ENCODE results near the gene TMC3. TPM values are rescaled to one million over a fixed set of nuclear protein-coding genes. Genes with fewer than 3 reads are reported as not detected.

The TMC3 gene
- total RNA-seq, 4 donors from 2014 or later, result 0.32 TPM; not detected in 3

GRCh38 chr15:81362790-81363189 is 11.2 kb downstream of the TMC3 start:
- no peak for ATAC-seq (ENCODE audit: low FRiP score)
- TF ChIP-seq CTCF (IDR thresholded peaks at IDR 0.05), result no peak
- DNase-seq (ENCODE audit: low spot score), result no peak

- TF ChIP-seq CTCF (IDR thresholded peaks at IDR 0.05), result no peak
- DNase-seq (ENCODE audit: low spot score) (no peak), ATAC-seq (ENCODE audit: low FRiP score) (no peak)
These were observed 12.1 kb downstream of the TMC3 start for GRCh38 chr15:81361891-81362290.

- DNase-seq (ENCODE audit: low spot score), result no peak
- TF ChIP-seq CTCF (IDR thresholded peaks at IDR 0.05), result no peak
- no peak for ATAC-seq (ENCODE audit: low FRiP score)
These were observed 13.5 kb downstream of the TMC3 start for GRCh38 chr15:81360491-81360890.

- ATAC-seq (ENCODE audit: low FRiP score), result no peak
- no peak for DNase-seq (ENCODE audit: low spot score)
- TF ChIP-seq CTCF (IDR thresholded peaks at IDR 0.05), result no peak
These were observed 15.8 kb downstream of the TMC3 start for GRCh38 chr15:81358248-81358647.

GRCh38 chr15:81357180-81357686 is 16.8 kb downstream of the TMC3 start:
- TF ChIP-seq CTCF (IDR thresholded peaks at IDR 0.05), result no peak
- no peak for ATAC-seq (ENCODE audit: low FRiP score)
- DNase-seq (ENCODE audit: low spot score), result no peak

- no peak for TF ChIP-seq CTCF (IDR thresholded peaks at IDR 0.05)
- DNase-seq (ENCODE audit: low spot score), result no peak
These were observed 17.8 kb downstream of the TMC3 start for GRCh38 chr15:81356252-81356651.

GRCh38 chr15:81351651-81352050 is 22.4 kb downstream of the TMC3 start:
- DNase-seq (ENCODE audit: low spot score) (no peak), ATAC-seq (ENCODE audit: low FRiP score) (no peak)
- TF ChIP-seq CTCF (IDR thresholded peaks at IDR 0.05), result no peak

More at GRCh38 chr15:81356252-81356651, 17.8 kb downstream of the TMC3 start:
- no peak for ATAC-seq (ENCODE audit: low FRiP score)
